Endodermal cell (in vitro differentiated cells): ENCODE results near the gene LYZ. TPM values are rescaled to one million over a fixed set of nuclear protein-coding genes. Genes with fewer than 3 reads are reported as not detected.

Experiments used
- DNase-seq: peaks from one replicate; pipeline ENCODE4 v3.0.0-alpha.2; 2017
- H3K27ac ChIP-seq: 2 replicates; pipeline ENCODE4 v1.5.1; 2013; ENCODE audit warnings: mild to moderate bottlenecking, low read depth, low read length, moderate library complexity
- H3K27me3 ChIP-seq: 2 replicates; pipeline ENCODE4 v1.6.1; 2013; ENCODE audit warnings: mild to moderate bottlenecking, low read length, moderate library complexity; ENCODE audit not compliant: insufficient read depth, control insufficient read depth, poor library complexity, severe bottlenecking
- H3K36me3 ChIP-seq: 2 replicates; pipeline ENCODE4 v1.7.0; 2013; ENCODE audit warnings: mild to moderate bottlenecking, low read length, moderate library complexity; ENCODE audit not compliant: control insufficient read depth, insufficient read depth
- H3K4me1 ChIP-seq: one replicate; pipeline ENCODE4 v1.7.0; 2013; ENCODE audit warnings: low read length; ENCODE audit not compliant: control insufficient read depth, insufficient read depth
- H3K4me3 ChIP-seq: 2 replicates; pipeline ENCODE4 v1.5.1; 2013; ENCODE audit warnings: mild to moderate bottlenecking, low read length, moderate library complexity
- H3K9ac ChIP-seq: 2 replicates; pipeline ENCODE4 v1.6.1; 2013; ENCODE audit warnings: mild to moderate bottlenecking, low read length, moderate library complexity; ENCODE audit not compliant: poor library complexity, severe bottlenecking; ENCODE audit errors: extremely low read depth
- H3K9me3 ChIP-seq: 2 replicates; pipeline ENCODE4 v1.6.1; 2013; ENCODE audit warnings: mild to moderate bottlenecking, low read length, moderate library complexity; ENCODE audit not compliant: control insufficient read depth
- H3K27ac Mint-ChIP-seq: 2 replicates; pipeline ENCODE4 v1.8.0; 2020; ENCODE audit warnings: mixed read lengths
- H3K27me3 Mint-ChIP-seq: 2 replicates; pipeline ENCODE4 v1.8.0; 2021; ENCODE audit warnings: mild to moderate bottlenecking, mixed read lengths; ENCODE audit not compliant: insufficient read depth
- H3K36me3 Mint-ChIP-seq: 2 replicates; pipeline ENCODE4 v1.8.0; 2020; ENCODE audit warnings: low read depth, mixed read lengths
- H3K4me1 Mint-ChIP-seq: 2 replicates; pipeline ENCODE4 v1.8.0; 2020; ENCODE audit warnings: mixed read lengths
- H3K4me3 Mint-ChIP-seq: 2 replicates; pipeline ENCODE4 v1.8.0; 2020; ENCODE audit warnings: mild to moderate bottlenecking, moderate library complexity, mixed read lengths
- H3K9me3 Mint-ChIP-seq: 2 replicates; pipeline ENCODE4 v1.8.0; 2020; ENCODE audit warnings: mild to moderate bottlenecking, mixed read lengths
- CTCF ChIP-seq: fragments of 200-600 bp; sonication (generic); conservative IDR thresholded peaks from 2 replicates; pipeline ENCODE4 v1.5.0; 2021; ENCODE audit warnings: antibody characterized with exemption, mild to moderate bottlenecking
- WGBS, 2 experiments: methylation state at CpG; one replicate each; pipeline versions ENCODE4 v1.1.5 to v1.1.7; 2013; ENCODE audit warnings: missing lambda C conversion rate in 2 of 2, mixed read lengths in 1 of 2; ENCODE audit not compliant: insufficient coverage in 1 of 2, insufficient read length in 1 of 2; 5-methylcytosine and 5-hydroxymethylcytosine counted together
- total RNA-seq, 2 donors: library from RNA; stranded (reverse); fragmentation: NEBNext Ultra II Directional in 1 of 2; extraction: Animal tissue kit (Norgen Biotek cat#: 25700) in 1 of 2; gene quantifications; 2 replicates in 1 of 2; 3 replicates in 1 of 2; pipeline ENCODE4 v1.2.1, GENCODE V29; 2021

LYZ gene
- total RNA-seq, 2 donors from 2014 or later, result not detected

GRCh38 chr12:69345077-69345476 is 3.1 kb upstream of the LYZ start:
- no peak for TF ChIP-seq CTCF
- H3K36me3 Mint-ChIP-seq, result no peaks in the 10 kb centered on the region
- WGBS, 2 experiments, result 90 to 100% methylated on average over 2 of the region's 2 CpGs
- no peak overlapping the region for H3K4me3 ChIP-seq
- H3K27me3 Mint-ChIP-seq, result no peaks in the 10 kb centered on the region
- H3K4me1 Mint-ChIP-seq, result peaks cover 36% of the 10 kb centered on the region
- H3K27me3 ChIP-seq, result no peaks in the 10 kb centered on the region
- no peaks in the 10 kb centered on the region for H3K9me3 ChIP-seq
- H3K4me3 Mint-ChIP-seq, result no peak overlapping the region
- no peak overlapping the region for H3K27ac Mint-ChIP-seq
- H3K4me1 ChIP-seq, result peaks cover 4% of the 10 kb centered on the region
- H3K27ac ChIP-seq, result no peak overlapping the region
- no peaks in the 10 kb centered on the region for H3K9me3 Mint-ChIP-seq
- no peaks in the 10 kb centered on the region for H3K36me3 ChIP-seq
- H3K9ac ChIP-seq, result no peak overlapping the region
- DNase-seq, result no peak

- Mint-ChIP-seq H3K4me3 (no peak overlapping the region), H3K27me3 (no peaks in the 10 kb centered on the region), H3K4me1 (peaks cover 30% of the 10 kb centered on the region), H3K9me3 (no peaks in the 10 kb centered on the region), H3K36me3 (no peaks in the 10 kb centered on the region), H3K27ac (no peak overlapping the region)
- no peaks in the 10 kb centered on the region for H3K36me3 ChIP-seq
- no peak overlapping the region for H3K9ac ChIP-seq
- no peak overlapping the region for H3K4me3 ChIP-seq
- H3K27ac ChIP-seq, result no peak overlapping the region
- no peak for DNase-seq
- H3K4me1 ChIP-seq, result peaks cover 4% of the 10 kb centered on the region
- no peaks in the 10 kb centered on the region for H3K9me3 ChIP-seq
- no peak for TF ChIP-seq CTCF
- WGBS, 2 experiments, result 83 to 100% methylated on average over 1 of the region's 1 CpG
- no peaks in the 10 kb centered on the region for H3K27me3 ChIP-seq
Measured at GRCh38 chr12:69345742-69346141, 2.4 kb upstream of the LYZ start.

GRCh38 chr12:69350002-69350626 is 1.9 kb downstream of the LYZ start:
- H3K36me3 ChIP-seq, result no peaks in the 10 kb centered on the region

More at GRCh38 chr12:69350002-69350626, 1.9 kb downstream of the LYZ start:
- H3K4me1 ChIP-seq, result peaks cover 8% of the 10 kb centered on the region
- H3K27ac ChIP-seq, result no peak overlapping the region
- no peaks in the 10 kb centered on the region for H3K27me3 Mint-ChIP-seq
- H3K4me1 Mint-ChIP-seq, result peaks cover 19% of the 10 kb centered on the region
- H3K36me3 Mint-ChIP-seq, result no peaks in the 10 kb centered on the region
- no peak overlapping the region for H3K9ac ChIP-seq
- no peaks in the 10 kb centered on the region for H3K9me3 Mint-ChIP-seq
- H3K4me3 ChIP-seq, result no peak overlapping the region
- no peaks in the 10 kb centered on the region for H3K27me3 ChIP-seq
- WGBS, 2 experiments, result 86 to 94% methylated on average over 1 to 2 of the region's 2 CpGs
- no peaks in the 10 kb centered on the region for H3K9me3 ChIP-seq
- no peak overlapping the region for H3K4me3 Mint-ChIP-seq
- no peak overlapping the region for H3K27ac Mint-ChIP-seq
- no peak for TF ChIP-seq CTCF
- DNase-seq, result no peak
